GM12801 (cell line): ENCODE data around the gene ZNF282.

Experiments used
- CTCF ChIP-seq: IDR thresholded peaks from one replicate; pipeline ENCODE4 v1.5.1; 2011; ENCODE audit warnings: control low read depth; ENCODE audit not compliant: insufficient read length; ENCODE audit errors: extremely low read depth

Gene ZNF282

GRCh38 chr7:149254181-149254858 is 59.0 kb downstream of the ZNF282 start:
- no peak for TF ChIP-seq CTCF

GRCh38 chr7:149255174-149255573 is 59.8 kb downstream of the ZNF282 start:
- no peak for TF ChIP-seq CTCF

- TF ChIP-seq CTCF = no peak
Observed at GRCh38 chr7:149256568-149256967, 61.2 kb downstream of the ZNF282 start.

GRCh38 chr7:149257146-149257545 is 61.8 kb downstream of the ZNF282 start:
- TF ChIP-seq CTCF = no peak

GRCh38 chr7:149261316-149261828 is 66.0 kb downstream of the ZNF282 start:
- TF ChIP-seq CTCF = no peak

- no peak for TF ChIP-seq CTCF
Observed at GRCh38 chr7:149261829-149262617, 66.7 kb downstream of the ZNF282 start, which contains the start of gene ZNF783. Gene ZNF783 (plus strand): TSS chr7:149262196. CDS start chr7:149262334, 138 bp downstream.

- TF ChIP-seq CTCF = no peak
Observed at GRCh38 chr7:149266451-149266850, 71.1 kb downstream of the ZNF282 start.
